ENCODE measurements around the gene XRCC4. TPM values are rescaled to one million over a fixed set of nuclear protein-coding genes. Genes with fewer than 3 reads are reported as not detected.
A peak's percentile ranks its signal among the peaks of the same experiment; 100 is the strongest.

XRCC4 gene
- total RNA-seq, 1 donor: 36.5 TPM

DNA sequence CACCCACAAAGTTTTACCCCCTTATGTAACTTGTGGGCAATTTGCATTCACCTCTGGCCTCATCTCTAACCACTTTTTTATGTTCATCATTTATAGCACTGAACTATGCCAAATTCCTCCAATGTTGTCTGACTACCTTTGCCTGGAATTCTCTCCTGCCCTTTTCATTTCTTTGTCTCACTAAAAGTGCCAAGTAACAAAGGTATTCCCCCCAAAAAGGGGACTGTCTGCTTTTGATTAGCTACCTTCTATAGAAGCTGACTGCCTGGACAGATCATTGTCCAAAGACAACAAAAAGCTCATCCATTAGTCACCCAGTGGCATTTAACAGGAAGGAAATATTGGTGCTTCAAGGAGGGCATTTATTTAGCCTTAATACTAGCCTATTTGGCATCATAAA, 204.3 kb downstream of the XRCC4 start:
- DNase-seq (ENCODE audit: low read depth): peak; percentile 79
- no peak overlapping the region for H3K4me3 ChIP-seq (ENCODE audit: low read depth, low read length)
- TF ChIP-seq, protein P1, sequence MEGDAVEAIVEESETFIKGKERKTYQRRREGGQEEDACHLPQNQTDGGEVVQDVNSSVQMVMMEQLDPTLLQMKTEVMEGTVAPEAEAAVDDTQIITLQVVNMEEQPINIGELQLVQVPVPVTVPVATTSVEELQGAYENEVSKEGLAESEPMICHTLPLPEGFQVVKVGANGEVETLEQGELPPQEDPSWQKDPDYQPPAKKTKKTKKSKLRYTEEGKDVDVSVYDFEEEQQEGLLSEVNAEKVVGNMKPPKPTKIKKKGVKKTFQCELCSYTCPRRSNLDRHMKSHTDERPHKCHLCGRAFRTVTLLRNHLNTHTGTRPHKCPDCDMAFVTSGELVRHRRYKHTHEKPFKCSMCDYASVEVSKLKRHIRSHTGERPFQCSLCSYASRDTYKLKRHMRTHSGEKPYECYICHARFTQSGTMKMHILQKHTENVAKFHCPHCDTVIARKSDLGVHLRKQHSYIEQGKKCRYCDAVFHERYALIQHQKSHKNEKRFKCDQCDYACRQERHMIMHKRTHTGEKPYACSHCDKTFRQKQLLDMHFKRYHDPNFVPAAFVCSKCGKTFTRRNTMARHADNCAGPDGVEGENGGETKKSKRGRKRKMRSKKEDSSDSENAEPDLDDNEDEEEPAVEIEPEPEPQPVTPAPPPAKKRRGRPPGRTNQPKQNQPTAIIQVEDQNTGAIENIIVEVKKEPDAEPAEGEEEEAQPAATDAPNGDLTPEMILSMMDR (IDR thresholded peaks at IDR 0.05; ENCODE audit: insufficient read depth, low read length): no peak

- TF ChIP-seq, protein P1 (IDR thresholded peaks at IDR 0.05; ENCODE audit: insufficient read depth, low read length): no peak
- no peak overlapping the region for H3K4me3 ChIP-seq (ENCODE audit: low read depth, low read length)
- no peak for DNase-seq (ENCODE audit: low read depth)
Observed at GRCh38 chr5:83283761-83284160, 206.4 kb downstream of the XRCC4 start.

DNA sequence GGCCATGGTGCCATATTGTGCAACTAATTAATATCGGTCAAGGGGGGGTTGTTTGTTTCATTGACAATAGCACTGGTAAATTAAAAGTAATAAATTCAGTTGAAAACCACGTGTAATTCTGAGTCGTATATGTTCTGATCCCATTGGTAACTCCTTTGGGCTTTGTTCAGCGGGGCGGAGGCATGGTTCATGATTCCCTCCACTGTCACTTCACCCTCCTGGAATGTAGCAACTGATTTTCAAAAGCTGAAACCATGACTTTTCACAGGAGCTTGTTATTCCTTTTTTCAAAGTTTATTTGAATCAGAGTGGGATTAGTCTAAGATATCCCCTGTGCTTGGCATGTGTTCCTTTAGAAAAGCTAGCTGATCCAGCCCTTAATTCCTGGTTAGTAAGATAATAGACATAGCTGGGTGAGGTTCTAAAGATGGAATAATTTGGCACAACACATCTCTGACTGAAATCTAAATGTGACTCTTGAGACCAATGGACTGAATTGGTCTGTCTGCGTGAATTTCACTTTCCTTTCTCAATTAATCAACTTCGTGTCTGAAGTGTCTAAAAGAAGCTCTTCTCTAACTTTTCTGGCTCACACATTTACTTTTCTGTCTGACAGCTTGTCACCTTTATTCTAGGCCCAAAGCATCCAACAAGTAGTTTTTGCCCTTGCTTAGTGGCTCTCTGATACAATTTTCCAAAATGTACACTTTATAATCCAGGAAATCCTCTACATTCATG, 208.5 kb downstream of the XRCC4 start:
- peak; percentile 15 for DNase-seq (ENCODE audit: low read depth)
- TF ChIP-seq, protein P1 (IDR thresholded peaks at IDR 0.05; ENCODE audit: insufficient read depth, low read length): no peak
- no peak overlapping the region for H3K4me3 ChIP-seq (ENCODE audit: low read depth, low read length)

DNA sequence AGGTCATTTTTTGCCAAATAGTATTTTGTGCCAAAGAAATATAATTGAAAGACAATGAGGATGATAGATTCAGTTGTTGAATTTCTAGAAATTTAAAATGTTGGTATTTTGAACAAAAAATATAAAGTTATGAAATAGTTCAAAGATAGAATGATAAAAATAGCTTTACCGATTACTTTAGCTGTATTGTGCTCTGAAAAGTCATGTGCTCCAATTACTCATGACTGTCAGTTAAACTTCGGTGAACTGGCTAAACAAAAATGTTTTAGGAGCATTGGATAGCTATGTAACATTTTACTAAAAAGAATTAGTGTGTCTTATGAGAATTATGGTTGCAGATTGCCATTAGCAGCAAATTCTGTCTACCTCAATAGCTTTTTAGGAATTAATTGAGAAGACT, 216.9 kb downstream of the XRCC4 start:
- H3K4me3 ChIP-seq (ENCODE audit: low read depth, low read length): no peak overlapping the region
- TF ChIP-seq, protein P1 (IDR thresholded peaks at IDR 0.05; ENCODE audit: insufficient read depth, low read length): no peak
- peak; percentile 54 for DNase-seq (ENCODE audit: low read depth)

DNA sequence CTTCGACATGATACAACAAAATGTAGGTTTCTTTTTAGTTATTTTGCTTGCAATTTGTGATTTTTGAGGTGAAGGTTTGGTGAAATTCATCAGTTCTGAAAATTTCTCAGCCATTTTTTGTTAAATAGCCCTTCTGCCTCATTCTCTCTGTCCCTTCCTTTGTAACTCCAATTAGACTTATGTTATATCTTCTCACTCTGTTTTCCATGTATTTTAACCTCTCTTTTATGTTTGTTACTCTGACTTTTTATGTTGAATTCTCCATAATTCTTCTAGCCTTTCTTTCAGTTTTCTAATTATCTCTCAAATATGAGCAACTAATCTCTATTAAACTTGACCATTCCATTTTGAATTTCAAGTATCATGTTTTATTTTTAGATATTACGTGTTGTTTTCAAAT, 222.0 kb downstream of the XRCC4 start:
- TF ChIP-seq, protein P1 (IDR thresholded peaks at IDR 0.05; ENCODE audit: insufficient read depth, low read length): no peak
- DNase-seq (ENCODE audit: low read depth): no peak
- no peak overlapping the region for H3K4me3 ChIP-seq (ENCODE audit: low read depth, low read length)

DNA sequence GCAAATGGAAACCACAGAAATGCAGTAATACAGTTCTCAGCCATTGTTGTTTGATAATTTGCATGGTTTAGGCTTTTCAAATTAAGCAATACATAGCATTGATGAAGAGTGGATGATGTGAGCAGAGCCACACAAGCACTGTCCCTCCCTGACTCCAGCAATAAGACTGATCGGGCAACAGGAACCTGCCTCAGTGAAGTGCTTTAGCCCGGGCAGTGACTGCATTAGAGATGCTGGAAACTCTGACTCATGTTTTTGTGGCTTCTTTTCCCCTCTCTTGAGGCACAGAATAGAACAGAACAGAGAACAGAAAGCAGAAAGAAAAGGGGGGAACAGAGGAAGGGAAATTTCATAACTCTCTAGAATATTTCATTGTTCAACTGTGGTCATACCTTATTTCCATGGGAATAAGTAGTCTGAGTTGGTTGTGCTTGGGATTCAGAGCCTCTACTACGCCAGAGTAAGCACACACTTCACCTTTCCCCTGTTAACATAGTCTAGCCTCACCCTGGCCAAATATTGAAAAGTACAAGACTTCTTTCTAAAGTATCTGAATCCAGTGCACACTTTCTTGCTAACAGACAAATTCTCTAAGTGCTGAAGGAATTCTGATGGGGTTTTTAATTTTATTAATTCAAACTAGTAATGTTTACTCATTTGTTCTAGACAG, 229.4 kb downstream of the XRCC4 start:
- TF ChIP-seq, protein P1 (IDR thresholded peaks at IDR 0.05; ENCODE audit: insufficient read depth, low read length): no peak
- peak overlapping the region; percentile 5 for H3K4me3 ChIP-seq (ENCODE audit: low read depth, low read length)
- peak; percentile 94 for DNase-seq (ENCODE audit: low read depth)

Measured in fibroblast of the aortic adventitia (primary cell).